ENCODE measurements around the gene KCNA3. TPM values are rescaled to one million over a fixed set of nuclear protein-coding genes. Genes with fewer than 3 reads are reported as not detected.

The KCNA3 gene
- total RNA-seq, 1 donor from 2014 or later = 0.69 TPM

- Histone ChIP-seq H3F3A (ENCODE audit: low read depth) (no peaks in the 10 kb centered on the region), H3K27ac (no peak overlapping the region), H3K9me3 (ENCODE audit: low read depth) (no peaks in the 10 kb centered on the region), H3K36me3 (no peaks in the 10 kb centered on the region), H3K9ac (no peak overlapping the region), H3K27me3 (peaks cover 43% of the 10 kb centered on the region), H4K20me1 (ENCODE audit: low read depth) (no peaks in the 10 kb centered on the region), H3K4me2 (no peak overlapping the region), H3K4me3 (no peak overlapping the region), H3K79me2 (ENCODE audit: low read depth) (no peaks in the 10 kb centered on the region), H2AFZ (replicated peaks) (no peak overlapping the region), H3K4me1 (no peaks in the 10 kb centered on the region)
- no peak overlapping the region for H3K27ac Mint-ChIP-seq
- H3K27me3 Mint-ChIP-seq (ENCODE audit: insufficient read depth, low read depth) = no peaks in the 10 kb centered on the region
- no peaks in the 10 kb centered on the region for H3K36me3 Mint-ChIP-seq
- DNase-seq (ENCODE audit: low spot score) = no peak
- H3K4me1 Mint-ChIP-seq = peaks cover 5% of the 10 kb centered on the region
- TF ChIP-seq CTCF (IDR thresholded peaks at IDR 0.05) (no peak), EZH2phosphoT487 (IDR thresholded peaks at IDR 0.05) (no peak), EZH2 (IDR thresholded peaks at IDR 0.05) (no peak)
- no peaks in the 10 kb centered on the region for H3K9me3 Mint-ChIP-seq
- no peak overlapping the region for H3K4me3 Mint-ChIP-seq
Observed at GRCh38 chr1:110718452-110718851, 43.7 kb upstream of the KCNA3 start.

- no peaks in the 10 kb centered on the region for H3K79me2 ChIP-seq (ENCODE audit: low read depth)
- H3K4me1 ChIP-seq = no peaks in the 10 kb centered on the region
- Mint-ChIP-seq H3K27ac (no peak overlapping the region), H3K9me3 (no peaks in the 10 kb centered on the region), H3K36me3 (no peaks in the 10 kb centered on the region), H3K27me3 (ENCODE audit: insufficient read depth, low read depth) (no peaks in the 10 kb centered on the region), H3K4me1 (peaks cover 5% of the 10 kb centered on the region), H3K4me3 (no peak overlapping the region)
- TF ChIP-seq EZH2 (IDR thresholded peaks at IDR 0.05) (no peak), EZH2phosphoT487 (IDR thresholded peaks at IDR 0.05) (no peak), CTCF (IDR thresholded peaks at IDR 0.05) (no peak)
- H3K4me2 ChIP-seq = no peak overlapping the region
- no peaks in the 10 kb centered on the region for H3F3A ChIP-seq (ENCODE audit: low read depth)
- no peaks in the 10 kb centered on the region for H4K20me1 ChIP-seq (ENCODE audit: low read depth)
- H3K27ac ChIP-seq = no peak overlapping the region
- no peak overlapping the region for H3K4me3 ChIP-seq
- H3K36me3 ChIP-seq = no peaks in the 10 kb centered on the region
- no peaks in the 10 kb centered on the region for H3K9me3 ChIP-seq (ENCODE audit: low read depth)
- H3K27me3 ChIP-seq = peaks cover 38% of the 10 kb centered on the region
- H3K9ac ChIP-seq = no peak overlapping the region
- no peak overlapping the region for H2AFZ ChIP-seq (replicated peaks)
- DNase-seq (ENCODE audit: low spot score) = no peak
Observed at GRCh38 chr1:110717179-110717578, 42.4 kb upstream of the KCNA3 start.

GRCh38 chr1:110714374-110714995, 39.7 kb upstream of the KCNA3 start:
- no peaks in the 10 kb centered on the region for H4K20me1 ChIP-seq (ENCODE audit: low read depth)
- H3K36me3 ChIP-seq = no peaks in the 10 kb centered on the region
- TF ChIP-seq EZH2phosphoT487 (IDR thresholded peaks at IDR 0.05) (no peak), EZH2 (IDR thresholded peaks at IDR 0.05) (no peak), CTCF (IDR thresholded peaks at IDR 0.05) (no peak)
- H3K27ac Mint-ChIP-seq = no peak overlapping the region
- H3K27ac ChIP-seq = no peak overlapping the region
- no peaks in the 10 kb centered on the region for H3K9me3 ChIP-seq (ENCODE audit: low read depth)
- H3K4me1 ChIP-seq = no peaks in the 10 kb centered on the region
- H3K36me3 Mint-ChIP-seq = no peaks in the 10 kb centered on the region
- no peak overlapping the region for H3K4me2 ChIP-seq
- H3K9ac ChIP-seq = no peak overlapping the region
- no peak overlapping the region for H3K4me3 Mint-ChIP-seq
- H3K27me3 Mint-ChIP-seq (ENCODE audit: insufficient read depth, low read depth) = no peaks in the 10 kb centered on the region
- H3K27me3 ChIP-seq = peaks cover 14% of the 10 kb centered on the region
- H3F3A ChIP-seq (ENCODE audit: low read depth) = no peaks in the 10 kb centered on the region
- H3K4me3 ChIP-seq = no peak overlapping the region
- H3K4me1 Mint-ChIP-seq = peaks cover 5% of the 10 kb centered on the region
- H3K79me2 ChIP-seq (ENCODE audit: low read depth) = no peaks in the 10 kb centered on the region
- no peaks in the 10 kb centered on the region for H3K9me3 Mint-ChIP-seq
- DNase-seq (ENCODE audit: low spot score) = no peak
- H2AFZ ChIP-seq (replicated peaks) = no peak overlapping the region
